ENCODE results near the gene CAND2. TPM values are rescaled to one million over a fixed set of nuclear protein-coding genes. Genes with fewer than 3 reads are reported as not detected.

The CAND2 gene
- total and polyA plus RNA-seq, 3 donors from 2014 or later, result 38.0 to 128 (median 118) TPM

DNA sequence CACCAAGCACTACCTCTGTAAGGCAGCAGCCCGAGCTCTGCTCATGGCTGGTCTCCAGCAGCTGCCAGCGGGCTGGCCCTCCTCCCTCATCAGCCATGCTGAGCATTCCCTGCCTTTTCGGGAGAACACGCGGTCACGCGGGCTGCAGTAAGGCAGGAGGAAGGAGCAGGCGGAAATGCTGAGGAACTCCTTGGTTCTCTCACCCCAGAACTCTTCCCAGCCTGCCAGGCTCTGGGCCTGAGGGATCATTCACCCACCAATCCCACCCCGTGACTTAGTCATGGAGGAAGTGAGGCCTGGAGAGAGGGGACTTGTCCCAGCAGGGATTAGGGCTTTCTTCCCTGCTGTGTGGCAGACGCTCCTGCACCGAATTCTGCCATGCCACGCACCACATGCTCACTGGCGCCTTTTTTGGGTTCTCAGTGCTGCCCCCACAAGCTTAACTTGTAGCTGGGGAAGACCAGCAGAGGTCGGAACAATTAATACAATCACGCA is 87.8 kb downstream of the CAND2 start:
- no peak for TF ChIP-seq CTCF (IDR thresholded peaks at IDR 0.05)
- no peak for TF ChIP-seq POLR2A (IDR thresholded peaks at IDR 0.05)
- no peak overlapping the region for H3K27ac ChIP-seq
- DNase-seq, result peak; percentile 64
- no peaks in the 10 kb centered on the region for H3K27me3 ChIP-seq
- no peaks in the 10 kb centered on the region for H3K9me3 ChIP-seq
- peaks cover 4% of the 10 kb centered on the region for H3K4me1 ChIP-seq
- WGBS, 2 donors, result 31 to 41% methylated on average over 9 to 15 of the region's 15 CpGs
- no peaks in the 10 kb centered on the region for H3K36me3 ChIP-seq (ENCODE audit: low read depth, missing control alignments)
- intact Hi-C loops (cut with DNase I; ENCODE audit: low total_unique reads), result no loop called here
- peak overlapping the region in 1 of 2 donors; percentile 5 for H3K4me3 ChIP-seq

Small RNA genes lying within 50 kb of the gene (small RNA-seq; reads per million reads assigned to genes)
- gene AC034198.1, result 0 reads per million in 2 donors

Other genes with a start within 250 kb of the CAND2 start
- 10 to 100 TPM; 82.6 to 93.6 TPM for gene MKRN2, start 239.6 kb upstream of the CAND2 start, total RNA-seq
- 117 TPM for gene MKRN2, start 239.6 kb upstream of the CAND2 start, polyA plus RNA-seq (ENCODE audit: insufficient read depth, low read depth, low replicate concordance)
- gene RAF1, start 132.6 kb upstream of the CAND2 start, total RNA-seq, result 100 to 1,000 TPM; 133 to 138 TPM
- gene RAF1, start 132.6 kb upstream of the CAND2 start, polyA plus RNA-seq (ENCODE audit: insufficient read depth, low read depth, low replicate concordance), result 68.7 TPM
- gene TMEM40, start 37.4 kb upstream of the CAND2 start, total RNA-seq, result 1 to 10 TPM; 1.5 to 1.7 TPM
- 0.96 TPM for gene TMEM40, start 37.4 kb upstream of the CAND2 start, polyA plus RNA-seq (ENCODE audit: insufficient read depth, low read depth, low replicate concordance)
- 100 to 1,000 TPM; 435 to 713 TPM for gene RPL32, start 44.9 kb downstream of the CAND2 start, total RNA-seq
- 1,578 TPM for gene RPL32, start 44.9 kb downstream of the CAND2 start, polyA plus RNA-seq (ENCODE audit: insufficient read depth, low read depth, low replicate concordance)

Measured in testis (tissue), 3 donors.